Hypothalamus (tissue), 51 donors: ENCODE data around the gene TMEM167A.
"Not testable (repeated sequence)": the region's sequence is repeated elsewhere in the genome, so short reads cannot be mapped to it uniquely, and the experiment has no call there.

Experiments
- DNase-seq, 51 donors: peaks; one replicate each; lab custom pipeline; 2025; lab: John Stamatoyannopoulos, UW

TMEM167A gene

GRCh38 chr5:83092619-83093018 lies 15.4 kb upstream of the TMEM167A start:
- no peak for DNase-seq

GRCh38 chr5:83090169-83090568 lies 13.0 kb upstream of the TMEM167A start:
- no peak for DNase-seq

GRCh38 chr5:83085106-83085505 lies 7.9 kb upstream of the TMEM167A start:
- no peak for DNase-seq

GRCh38 chr5:83084336-83084735 lies 7.1 kb upstream of the TMEM167A start:
- no peak for DNase-seq

GRCh38 chr5:83082750-83083149 lies 5.6 kb upstream of the TMEM167A start:
- no peak for DNase-seq

- peak in 10 of 51 donors; percentile 6 to 56 (median 29) for DNase-seq
These were observed 568 bp upstream of the TMEM167A start for GRCh38 chr5:83077662-83078261.

GRCh38 chr5:83072966-83073365 lies 4.2 kb downstream of the TMEM167A start:
- DNase-seq: no peak

GRCh38 chr5:83071286-83072051 lies 5.7 kb downstream of the TMEM167A start:
- no peak for DNase-seq

GRCh38 chr5:83069096-83069799 lies 7.9 kb downstream of the TMEM167A start:
- DNase-seq: no peak

GRCh38 chr5:83067377-83067776 lies 9.8 kb downstream of the TMEM167A start:
- DNase-seq: not testable (repeated sequence)

GRCh38 chr5:83066548-83067110 lies 10.6 kb downstream of the TMEM167A start:
- no peak for DNase-seq

GRCh38 chr5:83059341-83059740 lies 17.9 kb downstream of the TMEM167A start:
- DNase-seq: no peak

- no peak for DNase-seq
These were observed 18.5 kb downstream of the TMEM167A start for GRCh38 chr5:83058726-83059125.

GRCh38 chr5:83055166-83055565 lies 22.0 kb downstream of the TMEM167A start:
- DNase-seq: no peak

GRCh38 chr5:83050723-83051340 lies 26.4 kb downstream of the TMEM167A start:
- DNase-seq: no peak

GRCh38 chr5:83049370-83049885 lies 27.8 kb downstream of the TMEM167A start:
- no peak for DNase-seq

GRCh38 chr5:83048811-83049210 lies 28.4 kb downstream of the TMEM167A start:
- no peak for DNase-seq

GRCh38 chr5:83048277-83048676 lies 28.9 kb downstream of the TMEM167A start:
- DNase-seq: no peak

- no peak for DNase-seq
These were observed 32.3 kb downstream of the TMEM167A start for GRCh38 chr5:83044926-83045325.

GRCh38 chr5:83042507-83042906 lies 34.7 kb downstream of the TMEM167A start:
- DNase-seq: no peak

GRCh38 chr5:83038924-83039323 lies 38.3 kb downstream of the TMEM167A start:
- no peak for DNase-seq
